Activated T-helper 1 cell treated with anti-CD3 and anti-CD28 coated beads, Interleukin-2, amount 50 U/mL, for 16 hours (primary cell): ENCODE data around the gene ELL.

Experiments used
- DNase-seq, 2 donors: peaks; one replicate each; pipeline ENCODE4 v3.0.0-alpha.2; 2020; ENCODE audit warnings: low read depth in 1 of 2, low spot score in 1 of 2

ELL gene

DNA sequence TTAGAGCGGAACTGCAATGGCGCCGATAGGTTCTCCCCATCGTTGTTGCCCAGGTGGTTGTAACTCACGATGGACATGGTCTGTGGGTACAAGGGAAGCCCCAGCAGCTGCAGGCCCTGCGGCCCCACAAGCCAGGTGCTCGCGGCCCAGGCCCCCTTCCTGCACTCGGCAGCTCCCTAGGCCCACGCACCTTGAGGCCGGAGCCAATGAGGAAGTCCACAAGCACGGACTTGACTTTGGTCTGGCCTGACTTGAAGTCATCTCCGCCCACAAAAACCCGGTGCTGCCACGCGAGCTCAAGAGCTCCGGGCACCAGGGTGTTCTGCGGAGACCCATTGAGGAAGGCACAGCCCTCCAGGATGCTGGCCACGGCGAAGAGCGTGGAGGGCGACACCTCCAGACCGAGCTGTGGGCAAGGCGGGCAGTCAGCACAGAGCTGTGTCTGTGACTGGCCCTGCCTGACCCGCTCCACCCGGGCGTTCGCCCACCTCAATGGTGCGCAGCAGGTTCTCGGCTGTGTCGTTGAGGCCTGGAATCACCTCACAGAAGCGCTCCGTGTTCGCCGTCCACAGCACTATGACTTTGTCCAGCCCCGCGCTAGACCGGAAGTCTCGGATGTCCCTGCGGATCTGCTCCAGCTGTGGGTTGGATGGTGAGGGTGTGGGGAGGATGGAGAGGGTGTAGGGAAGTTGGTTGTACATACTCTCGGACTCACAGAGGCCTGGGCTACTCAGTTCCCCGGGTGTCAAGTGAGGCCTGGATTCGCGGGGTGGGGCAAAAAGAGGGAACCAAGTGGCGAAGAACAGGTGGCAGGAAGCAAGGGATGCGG, 85.8 kb downstream of the ELL start:
- no peak for DNase-seq

DNA sequence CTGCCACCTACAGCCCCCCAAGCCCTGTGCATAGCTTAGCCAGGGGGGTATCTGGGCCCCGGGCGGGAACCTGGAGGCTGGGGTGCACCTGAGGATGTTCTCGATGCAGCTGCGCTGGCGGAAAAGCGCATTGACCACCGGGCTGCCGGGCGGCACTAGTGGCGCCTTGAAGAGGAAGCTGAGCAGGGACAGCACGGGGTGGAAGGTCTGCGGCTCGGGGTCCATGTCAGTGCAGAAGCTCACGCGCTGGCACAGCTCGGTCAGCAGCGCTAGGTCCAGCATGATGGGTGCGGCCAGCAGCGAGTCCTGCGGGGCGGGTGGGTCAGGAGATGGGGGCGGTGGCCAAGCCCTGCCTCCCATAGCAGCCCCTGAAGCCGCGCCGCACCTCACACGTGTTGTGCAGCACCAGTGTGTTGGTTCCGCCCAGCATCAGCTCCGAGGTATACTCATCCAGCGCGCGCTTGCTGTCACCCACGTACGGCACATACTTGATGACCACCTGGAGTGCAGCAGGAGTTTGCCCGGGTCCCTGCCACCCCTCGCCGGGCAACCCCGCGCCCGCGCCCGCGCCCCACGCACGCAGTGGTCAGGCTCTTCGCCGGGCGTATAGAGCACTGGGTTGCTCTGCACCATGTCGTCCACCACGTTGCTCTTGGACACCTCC, 86.6 kb downstream of the ELL start:
- no peak for DNase-seq

GRCh38 chr19:18434411-18435175, 87.3 kb downstream of the ELL start:
- DNase-seq, result no peak

DNA sequence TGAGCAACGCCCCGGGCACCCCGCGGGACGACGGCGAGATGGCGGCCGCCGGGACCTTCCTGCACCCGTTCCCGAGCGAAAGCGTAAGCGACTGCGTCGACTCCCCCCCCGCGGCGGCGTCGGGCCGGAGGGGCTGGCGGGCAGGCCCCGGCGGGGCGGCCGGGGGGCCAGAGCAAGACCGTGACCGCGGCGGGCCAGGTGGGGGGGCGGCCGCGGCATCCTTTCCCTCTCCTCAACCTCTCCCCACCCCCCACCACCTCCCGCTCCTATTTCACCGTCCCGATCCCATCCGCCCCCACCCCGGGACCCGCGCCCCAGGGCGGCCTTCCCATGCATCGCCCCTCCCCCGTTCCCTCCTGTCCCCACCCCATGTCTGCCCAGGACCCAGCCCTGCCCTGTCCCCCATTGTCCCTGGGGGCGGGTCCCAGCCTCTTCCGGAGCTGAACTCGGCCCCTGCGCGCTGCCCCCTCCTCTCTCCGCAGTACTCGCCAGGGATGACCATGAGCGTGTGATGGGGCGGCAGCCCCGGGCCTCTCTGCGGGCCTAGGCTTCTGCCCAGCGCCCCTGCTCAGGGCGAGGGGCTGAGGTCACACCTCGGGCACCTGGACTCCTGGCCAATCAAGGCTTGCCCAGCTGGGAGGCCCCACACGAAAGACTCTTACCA, 88.0 kb downstream of the ELL start:
- no peak for DNase-seq

DNA sequence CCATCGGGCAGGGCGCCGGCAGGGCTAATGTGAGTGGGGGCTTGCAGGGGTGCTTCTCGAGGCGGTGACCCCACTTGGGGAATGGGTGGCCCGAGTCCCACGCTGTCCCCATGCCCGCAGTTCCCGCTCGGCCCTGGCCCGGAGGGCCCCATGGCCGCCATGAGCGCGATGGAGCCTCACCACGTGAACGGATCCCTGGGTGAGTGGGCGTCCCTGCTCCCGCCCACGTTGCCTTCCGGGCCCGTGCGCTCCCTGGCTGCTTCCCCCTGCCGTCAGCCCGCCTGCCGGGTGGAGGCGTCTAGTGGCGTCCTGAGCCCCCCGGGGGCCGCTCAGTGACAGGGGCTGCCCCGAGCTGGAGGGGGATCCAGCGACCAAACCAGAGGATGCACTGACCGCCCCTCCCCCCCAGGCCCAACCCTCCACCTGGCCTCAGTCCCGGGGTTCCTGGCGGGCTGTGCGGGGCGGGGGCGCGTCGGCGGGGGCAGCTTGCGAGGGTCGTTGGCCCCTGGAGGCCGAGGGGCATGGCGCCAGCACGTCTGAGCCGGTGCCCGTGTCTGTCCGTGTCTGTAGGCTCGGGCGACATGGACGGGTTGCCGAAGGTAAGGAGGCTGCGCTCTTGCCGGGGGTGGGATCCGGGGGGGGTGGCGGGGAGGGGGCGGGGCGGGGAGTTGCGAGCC, 88.7 kb downstream of the ELL start:
- no peak for DNase-seq

DNA sequence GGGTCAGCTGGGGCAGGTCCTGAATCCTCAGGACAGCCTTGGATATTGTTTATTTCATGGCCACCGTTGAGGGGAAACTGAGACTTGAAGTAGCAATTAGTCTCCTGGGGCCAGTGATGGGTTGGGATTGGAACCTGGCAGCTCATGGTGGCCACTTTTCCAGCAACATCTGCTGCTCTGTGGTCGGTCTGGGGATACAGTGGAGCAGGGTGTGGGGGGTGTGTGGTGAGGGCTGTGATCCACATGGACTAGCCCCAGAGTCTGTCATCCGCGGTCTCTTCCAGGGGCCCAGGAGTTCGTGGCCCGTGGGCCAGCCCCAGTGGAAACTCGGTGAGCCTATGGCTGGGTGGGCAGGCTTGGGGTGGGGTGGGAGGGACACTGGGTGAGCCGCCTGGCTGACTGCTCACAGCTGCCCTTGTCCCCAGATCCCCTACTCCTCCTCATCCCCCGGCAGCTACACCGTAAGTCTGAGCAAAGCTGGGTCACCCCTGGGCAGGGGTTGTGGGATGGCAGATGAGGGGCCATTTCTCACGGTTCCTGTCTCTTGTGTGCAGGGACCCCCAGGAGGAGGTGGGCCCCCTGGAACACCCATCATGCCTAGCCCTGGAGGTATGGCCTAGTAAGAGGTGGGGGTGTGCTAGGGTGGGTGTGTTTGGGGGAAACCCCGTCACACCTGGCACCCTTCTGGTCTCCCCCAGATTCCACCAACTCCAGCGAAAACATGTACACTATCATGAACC, 89.4 kb downstream of the ELL start:
- no peak for DNase-seq

DNA sequence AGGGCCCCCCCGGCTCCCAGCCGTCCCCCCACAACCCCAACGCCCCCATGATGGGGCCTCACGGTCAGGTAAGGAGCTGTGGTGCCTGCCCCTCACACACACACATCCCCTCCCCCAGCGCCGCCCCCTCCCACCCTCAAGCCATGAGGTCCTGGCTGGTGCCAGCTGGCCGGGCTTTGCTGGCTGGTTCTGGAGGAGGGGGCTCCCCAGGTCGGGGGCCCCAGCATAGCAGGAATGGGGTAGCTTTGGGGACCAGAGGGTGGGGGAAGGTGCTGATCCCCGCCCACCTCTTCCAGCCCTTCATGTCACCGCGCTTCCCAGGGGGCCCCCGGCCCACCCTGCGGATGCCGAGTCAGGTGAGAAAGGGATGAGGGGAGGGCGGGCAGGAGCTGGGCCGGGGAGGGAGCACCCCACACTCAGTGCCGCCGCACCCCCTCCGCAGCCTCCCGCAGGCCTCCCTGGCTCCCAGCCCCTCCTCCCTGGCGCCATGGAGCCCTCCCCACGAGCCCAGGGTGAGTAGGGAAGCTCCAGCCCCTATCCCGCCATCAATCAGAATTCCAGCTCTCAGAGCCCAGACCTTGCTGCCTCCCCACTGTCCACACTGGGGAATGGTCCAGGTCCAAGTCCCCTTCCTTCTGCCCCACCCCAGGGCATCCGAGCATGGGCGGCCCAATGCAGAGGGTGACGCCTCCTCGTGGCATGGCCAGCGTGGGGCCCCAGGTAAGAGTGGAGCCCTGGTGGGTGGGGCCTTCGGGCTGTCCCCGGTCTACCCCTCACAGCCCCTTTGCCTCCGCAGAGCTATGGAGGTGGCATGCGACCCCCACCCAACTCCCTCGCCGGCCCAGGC, 90.3 kb downstream of the ELL start:
- DNase-seq, result no peak

DNA sequence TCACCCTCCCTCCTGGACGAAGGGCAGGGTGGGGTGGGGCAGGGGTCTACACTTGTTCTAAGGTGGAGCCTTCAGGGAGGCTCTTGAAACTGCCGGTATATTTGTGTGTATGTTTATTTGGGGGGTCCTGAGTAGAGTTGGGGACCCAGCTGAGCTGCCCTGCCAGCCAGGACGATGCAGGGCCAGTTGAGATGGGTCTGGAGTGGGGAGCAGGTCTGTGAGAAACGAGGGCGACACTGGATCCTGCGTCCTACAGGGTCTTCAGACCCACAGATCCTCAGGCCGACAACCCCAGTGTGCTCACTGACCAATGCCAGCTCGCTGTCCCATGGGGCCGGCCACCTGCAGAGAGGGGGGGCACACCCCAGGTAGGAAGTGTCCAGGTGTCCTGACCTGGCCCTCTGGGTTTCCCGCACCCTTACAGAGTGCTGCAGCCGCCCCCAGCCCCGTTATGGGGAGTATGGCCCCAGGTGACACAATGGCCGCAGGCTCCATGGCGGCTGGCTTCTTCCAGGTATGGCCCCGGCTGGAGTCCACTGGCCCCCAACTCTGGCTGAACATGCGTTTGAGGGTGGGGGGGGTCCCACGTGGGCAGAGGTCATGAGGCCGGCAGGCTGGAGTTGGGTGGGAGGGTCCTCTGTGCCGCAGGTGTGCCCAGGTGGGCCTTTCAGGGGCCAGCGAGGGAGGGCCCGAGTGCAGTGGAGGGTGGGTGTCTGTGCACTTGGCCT, 91.3 kb downstream of the ELL start:
- no peak for DNase-seq

- DNase-seq, result no peak
Observed at GRCh38 chr19:18429717-18430416, 92.0 kb downstream of the ELL start.

- peak; percentile 68 to 69 for DNase-seq
Observed at GRCh38 chr19:18428787-18429674, 92.8 kb downstream of the ELL start.

GRCh38 chr19:18428173-18428786, 93.6 kb downstream of the ELL start:
- no peak for DNase-seq

DNA sequence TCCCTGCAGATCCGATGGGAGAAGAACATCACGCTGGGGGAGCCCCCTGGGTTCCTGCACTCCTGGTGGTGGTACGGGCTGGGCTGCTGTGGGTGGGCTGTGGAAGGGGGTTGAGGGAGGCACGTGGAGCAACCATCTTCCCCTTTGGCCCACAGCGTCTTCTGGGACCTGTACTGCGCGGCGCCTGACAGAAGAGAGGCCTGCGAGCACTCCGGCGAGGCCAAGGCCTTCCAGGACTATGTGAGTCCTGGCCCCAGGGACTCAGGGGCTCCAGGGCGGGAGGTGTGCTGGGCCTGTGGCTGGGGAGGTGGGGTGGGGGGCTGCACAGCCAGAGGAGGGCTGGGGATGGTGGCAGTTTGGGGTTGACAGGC, 94.1 kb downstream of the ELL start:
- no peak for DNase-seq

DNA sequence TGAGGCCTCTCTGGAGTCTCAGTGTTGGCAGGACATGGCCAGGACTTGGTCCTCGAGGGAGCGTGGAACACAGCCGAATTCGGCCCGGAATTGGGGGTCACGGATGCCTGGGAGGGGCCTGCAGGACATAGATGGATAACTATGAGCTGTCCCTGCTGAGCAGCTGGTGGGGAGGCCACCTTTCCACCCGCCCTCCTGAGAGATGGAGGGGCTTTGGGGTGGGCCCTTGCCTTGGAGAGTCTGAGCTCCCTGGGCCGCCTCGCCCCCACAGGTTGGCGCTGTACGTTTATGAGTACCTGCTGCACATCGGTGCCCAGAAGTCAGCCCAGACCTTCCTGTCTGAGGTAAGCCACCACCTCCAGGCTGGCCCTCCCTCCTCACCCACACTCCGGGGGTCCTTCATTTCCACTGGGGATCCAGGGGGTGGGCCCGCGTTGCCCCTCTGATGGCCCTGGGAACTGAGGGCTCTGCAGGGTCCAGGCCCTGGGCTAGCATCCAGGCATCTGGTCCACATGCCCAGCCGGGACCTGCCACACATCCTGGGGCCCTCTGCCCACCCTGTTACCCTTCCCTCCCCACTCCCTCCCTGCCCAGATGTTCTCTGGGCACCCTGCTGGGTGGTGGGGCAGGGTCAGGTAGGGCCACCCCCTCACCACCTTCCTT, 94.7 kb downstream of the ELL start:
- DNase-seq, result no peak

- no peak for DNase-seq
Observed at GRCh38 chr19:18426416-18426767, 95.5 kb downstream of the ELL start.

- DNase-seq, result no peak
Observed at GRCh38 chr19:18425515-18426415, 96.1 kb downstream of the ELL start.
